Urothelium cell line (cell line): ENCODE data around the gene PKMYT1.
"Not testable (repeated sequence)": the region's sequence is repeated elsewhere in the genome, so short reads cannot be mapped to it uniquely, and the experiment has no call there.

Source experiments
- DNase-seq: peaks from one replicate; pipeline ENCODE4 v3.0.0; 2011; ENCODE audit warnings: low spot score, mixed read lengths
- FAIRE-seq: peaks from 2 replicates; lab custom pipeline; 2011; peaks lifted over from hg19 to GRCh38; lab: Jason Lieb, UNC

The PKMYT1 gene

DNA sequence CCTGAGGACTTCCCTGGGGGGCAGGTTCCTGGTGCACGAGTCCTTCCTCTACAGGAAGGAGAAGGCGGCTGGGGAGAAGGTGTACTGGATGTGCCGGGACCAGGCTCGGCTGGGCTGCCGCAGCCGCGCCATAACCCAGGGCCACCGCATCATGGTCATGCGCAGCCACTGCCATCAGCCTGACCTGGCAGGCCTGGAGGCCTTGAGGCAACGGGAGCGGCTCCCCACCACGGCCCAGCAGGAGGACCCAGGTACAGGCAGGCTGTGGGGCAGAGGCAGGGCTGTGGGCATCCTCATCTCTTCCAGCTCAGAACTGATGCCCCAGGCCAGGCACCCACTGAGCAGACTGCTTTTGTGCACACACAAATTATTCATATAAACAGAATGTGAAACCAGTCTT, 42.0 kb downstream of the PKMYT1 start:
- FAIRE-seq (no peak), DNase-seq (no peak)

DNA sequence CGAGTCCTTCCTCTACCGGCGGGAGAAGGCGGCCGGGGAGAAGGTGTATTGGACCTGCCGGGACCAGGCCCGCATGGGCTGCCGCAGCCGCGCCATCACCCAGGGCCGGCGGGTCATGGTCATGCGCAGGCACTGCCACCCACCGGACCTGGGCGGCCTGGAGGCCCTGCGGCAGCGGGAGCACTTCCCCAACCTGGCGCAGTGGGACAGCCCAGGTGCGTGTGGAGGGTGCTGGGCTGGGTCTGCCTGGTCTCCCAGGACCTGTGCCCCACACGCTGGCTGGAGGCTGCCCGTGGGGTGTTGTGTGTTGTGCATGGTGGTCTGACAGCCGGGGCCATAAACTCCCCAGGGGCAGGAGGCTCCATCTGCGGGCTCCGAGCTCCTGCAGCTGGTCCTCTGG, 43.1 kb downstream of the PKMYT1 start:
- FAIRE-seq (no peak), DNase-seq (no peak)

DNA sequence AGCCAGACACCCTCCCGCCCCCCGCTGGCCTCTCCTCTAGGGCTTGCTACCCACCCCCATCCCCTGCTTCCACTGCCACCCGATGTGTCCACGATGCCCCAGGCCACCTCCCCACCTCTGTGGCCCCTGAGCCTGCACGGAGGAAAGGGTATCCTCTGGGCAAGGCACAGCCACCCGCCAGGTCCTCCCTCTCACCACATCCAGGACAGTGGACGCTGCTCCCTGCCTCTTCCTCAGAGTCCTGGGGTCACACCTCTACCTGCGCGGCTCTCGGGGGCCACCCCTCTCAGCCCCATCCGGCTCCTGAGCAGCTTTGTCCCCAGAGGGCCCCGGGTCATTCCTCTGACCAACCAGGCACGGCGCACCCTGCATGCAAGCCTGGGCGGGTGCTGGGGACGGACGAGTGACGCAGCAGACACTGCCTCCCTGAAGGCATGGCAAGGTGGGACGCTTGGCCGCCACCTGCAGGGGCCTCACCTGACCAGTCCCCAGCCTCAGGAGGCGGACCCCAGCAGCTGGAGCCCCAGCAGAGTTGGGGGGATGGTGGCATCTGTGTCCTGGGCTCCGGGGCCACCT, 43.7 kb downstream of the PKMYT1 start:
- DNase-seq: no peak
- no peak for FAIRE-seq

DNA sequence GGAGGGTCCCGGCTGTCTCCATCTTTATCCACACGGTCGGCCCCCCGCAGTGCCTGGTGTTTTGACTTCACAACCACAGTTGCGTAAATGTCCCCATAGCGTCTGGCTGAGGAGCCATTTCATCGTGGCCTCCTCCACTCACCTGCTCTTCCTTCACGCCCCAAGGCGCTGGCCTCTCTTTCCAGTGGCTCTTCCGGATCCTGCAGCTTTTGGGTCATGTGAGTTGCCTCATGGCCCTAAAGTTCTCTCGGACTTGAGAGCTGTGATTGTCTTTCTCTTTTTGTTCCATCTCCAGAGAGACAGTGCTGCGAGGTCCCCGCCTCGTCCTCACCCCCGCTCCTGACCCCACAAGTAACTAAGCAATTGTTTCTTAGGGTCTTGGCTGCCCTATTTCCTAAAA, 45.8 kb downstream of the PKMYT1 start:
- no peak for FAIRE-seq
- no peak for DNase-seq

DNA sequence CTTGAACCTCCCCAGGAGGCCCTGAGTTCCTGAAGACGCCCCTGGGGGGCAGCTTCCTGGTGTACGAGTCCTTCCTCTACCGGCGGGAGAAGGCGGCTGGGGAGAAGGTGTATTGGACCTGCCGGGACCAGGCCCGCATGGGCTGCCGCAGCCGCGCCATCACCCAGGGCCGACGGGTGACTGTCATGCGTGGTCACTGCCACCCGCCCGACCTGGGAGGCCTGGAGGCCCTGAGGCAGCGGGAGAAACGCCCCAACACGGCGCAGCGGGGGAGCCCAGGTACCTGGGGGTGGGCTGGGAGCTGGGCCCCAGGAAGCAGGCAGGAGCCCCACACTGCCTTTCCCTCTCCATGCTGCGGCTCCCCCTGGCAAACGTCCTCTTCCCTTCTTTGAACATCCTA, 46.5 kb downstream of the PKMYT1 start:
- no peak for DNase-seq
- no peak for FAIRE-seq

DNA sequence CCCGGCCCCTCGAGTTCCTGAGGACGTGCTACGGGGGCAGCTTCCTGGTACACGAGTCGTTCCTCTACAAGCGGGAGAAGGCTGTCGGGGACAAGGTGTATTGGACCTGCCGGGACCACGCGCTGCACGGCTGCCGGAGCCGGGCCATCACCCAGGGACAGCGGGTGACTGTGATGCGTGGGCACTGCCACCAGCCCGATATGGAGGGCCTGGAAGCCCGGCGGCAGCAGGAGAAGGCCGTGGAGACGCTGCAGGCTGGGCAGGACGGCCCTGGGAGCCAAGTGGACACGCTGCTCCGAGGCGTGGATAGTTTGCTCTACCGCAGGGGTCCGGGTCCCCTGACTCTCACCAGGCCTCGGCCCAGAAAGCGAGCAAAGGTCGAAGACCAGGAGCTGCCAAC, 47.1 kb downstream of the PKMYT1 start:
- no peak for FAIRE-seq

DNA sequence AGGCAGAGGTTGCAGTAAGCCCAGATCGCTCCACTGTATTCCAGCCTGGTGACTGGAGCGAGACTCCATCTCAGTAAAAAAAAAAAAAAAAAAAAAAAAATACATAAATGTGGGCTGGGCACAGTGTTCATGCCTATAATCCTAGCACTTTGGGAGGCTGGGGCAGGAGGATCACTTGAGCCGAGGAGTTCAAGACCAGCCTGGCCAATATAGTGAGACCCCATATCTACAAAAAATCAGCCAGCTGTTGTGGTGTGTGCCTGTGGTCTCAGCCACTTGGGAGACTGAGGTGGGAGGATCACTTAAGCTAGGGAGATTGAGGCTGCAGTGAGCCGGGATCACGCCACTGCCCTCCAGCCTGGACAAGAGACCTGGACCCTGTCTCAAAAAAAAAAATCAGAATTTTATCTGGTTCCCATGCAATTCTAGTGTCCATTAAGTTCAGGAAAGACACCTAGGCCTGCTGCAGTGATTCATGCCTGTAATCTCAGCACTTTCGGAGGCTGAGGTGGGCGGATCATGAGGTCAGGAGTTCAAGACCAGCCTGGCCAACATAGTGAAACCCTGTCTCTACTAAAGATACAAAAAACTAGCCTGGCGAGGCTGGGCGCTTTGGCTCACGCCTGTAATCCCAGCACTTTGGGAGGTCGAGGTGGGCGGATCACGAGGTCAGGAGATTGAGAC, 48.9 kb downstream of the PKMYT1 start:
- DNase-seq, FAIRE-seq: not testable (repeated sequence)

More for the DNA sequence above, 47.1 kb downstream of the PKMYT1 start:
- DNase-seq: no peak

DNA sequence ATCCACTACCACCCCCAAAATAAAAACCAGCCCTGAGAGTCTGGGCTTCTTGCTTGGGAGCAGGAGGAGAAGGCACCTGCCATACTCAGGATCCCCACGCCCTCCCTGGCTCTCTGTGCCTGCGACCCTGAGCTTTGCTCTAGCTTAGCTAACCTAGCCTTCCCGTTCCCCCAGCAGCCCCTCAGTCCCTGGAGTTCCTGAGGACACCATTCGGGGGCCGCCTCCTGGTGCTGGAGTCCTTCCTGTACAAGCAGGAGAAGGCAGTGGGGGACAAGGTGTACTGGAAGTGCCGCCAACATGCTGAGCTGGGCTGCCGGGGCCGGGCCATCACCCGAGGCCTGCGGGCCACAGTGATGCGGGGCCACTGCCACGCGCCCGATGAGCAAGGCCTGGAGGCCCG, 50.0 kb downstream of the PKMYT1 start:
- DNase-seq (no peak), FAIRE-seq (no peak)

DNA sequence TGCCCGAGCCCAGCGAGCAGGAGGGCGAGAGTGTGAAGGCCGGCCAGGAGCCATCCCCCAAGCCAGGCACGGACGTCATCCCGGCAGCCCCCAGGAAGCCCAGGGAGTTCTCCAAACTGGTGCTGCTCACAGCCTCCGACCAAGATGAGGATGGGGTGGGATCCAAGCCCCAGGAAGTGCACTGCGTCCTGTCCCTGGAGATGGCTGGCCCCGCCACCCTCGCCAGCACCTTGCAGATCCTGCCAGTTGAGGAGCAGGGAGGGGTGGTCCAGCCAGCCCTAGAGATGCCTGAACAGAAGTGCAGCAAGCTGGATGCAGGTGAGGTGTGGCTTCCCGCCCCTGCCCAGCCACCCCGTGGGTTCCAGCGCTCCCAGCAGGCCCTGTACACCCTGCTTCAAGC, 50.6 kb downstream of the PKMYT1 start:
- DNase-seq: no peak
- FAIRE-seq: no peak

DNA sequence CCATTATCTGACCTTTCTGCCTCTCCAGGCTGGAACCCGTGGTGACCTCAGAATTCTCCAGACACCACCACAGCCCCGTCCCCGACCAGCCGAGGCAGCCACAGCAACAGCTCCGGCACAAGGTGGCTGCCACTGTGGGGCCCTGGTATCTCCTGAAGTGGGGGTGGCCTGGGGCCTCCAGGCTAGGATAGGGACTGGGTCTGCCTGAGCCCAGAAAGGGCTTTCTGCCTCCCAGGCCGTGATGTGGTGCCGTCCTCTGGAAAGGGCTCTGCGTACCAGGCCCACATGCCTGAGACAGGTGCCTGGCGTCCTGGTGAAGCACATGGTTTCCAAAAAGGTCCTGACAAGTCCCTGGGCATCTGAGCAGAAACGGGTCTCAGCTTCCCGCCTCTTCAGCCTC, 51.5 kb downstream of the PKMYT1 start:
- FAIRE-seq (no peak), DNase-seq (no peak)

DNA sequence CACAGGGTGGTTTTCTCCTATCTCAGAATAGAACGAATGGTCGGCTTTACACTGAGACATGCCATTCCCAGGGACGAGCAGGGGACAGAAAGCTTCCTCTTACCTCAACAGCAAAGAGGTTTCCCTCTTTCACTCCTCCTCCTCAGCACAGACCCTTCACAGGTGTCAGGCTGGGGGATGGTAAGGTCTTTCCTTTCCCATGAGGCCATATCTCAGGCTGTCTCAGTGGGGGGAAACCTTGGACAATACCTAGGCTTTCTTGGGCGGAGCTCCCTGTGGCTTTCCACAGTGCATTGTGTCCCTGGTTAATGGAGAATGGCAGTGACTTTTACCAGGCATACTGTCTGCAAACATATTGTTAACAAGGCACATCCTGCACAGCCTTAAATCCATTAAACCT, 52.1 kb downstream of the PKMYT1 start:
- not testable (repeated sequence) for DNase-seq, FAIRE-seq

DNA sequence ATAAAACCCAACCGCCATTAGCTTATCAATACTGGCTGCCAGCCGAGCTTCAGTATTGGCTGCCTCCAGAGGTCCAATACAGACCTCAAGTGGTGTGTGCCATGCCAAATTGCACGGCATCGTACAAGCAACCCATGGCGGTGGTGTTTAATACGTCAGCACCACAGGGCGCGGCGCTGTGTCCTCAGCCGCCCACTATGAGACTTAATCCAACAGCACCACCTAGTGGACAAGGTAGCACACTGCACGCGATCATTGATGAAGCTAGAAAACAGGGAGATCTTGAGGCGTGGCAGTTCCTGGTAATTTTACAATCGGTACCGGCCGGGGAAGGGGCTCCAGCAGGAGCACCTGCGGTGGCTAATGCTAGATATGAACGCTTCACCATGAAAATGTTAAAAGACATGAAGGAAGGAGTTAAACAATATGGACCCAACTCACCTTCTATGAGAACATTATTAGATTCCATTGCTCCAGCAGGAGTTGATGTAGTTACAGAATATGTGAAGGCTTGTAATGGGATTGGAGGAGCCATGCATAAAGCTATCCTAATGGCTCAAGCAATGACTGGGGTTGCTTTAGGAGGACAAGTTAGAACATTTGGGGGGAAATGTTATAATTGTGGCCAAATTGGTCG, 53.1 kb downstream of the PKMYT1 start:
- DNase-seq: peak; percentile 75

DNA sequence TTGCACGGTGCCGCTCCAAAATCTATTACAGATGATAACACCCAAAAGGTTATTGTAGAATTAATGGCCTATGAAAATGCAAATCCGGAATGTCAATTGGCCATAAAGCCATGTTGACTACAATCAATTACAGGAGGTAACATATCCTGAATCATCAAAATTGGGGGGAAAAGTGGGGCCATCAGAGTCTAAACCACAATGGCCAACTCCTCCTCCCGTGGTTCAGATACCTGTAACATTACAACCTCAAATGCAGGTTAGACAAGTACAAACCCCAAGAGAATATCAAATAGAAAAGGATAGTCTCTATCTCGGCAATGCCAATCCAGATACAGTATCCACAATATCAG, 53.6 kb downstream of the PKMYT1 start:
- FAIRE-seq (no peak), DNase-seq (no peak)

More for the DNA sequence above, 53.1 kb downstream of the PKMYT1 start:
- peak; percentile 89 for FAIRE-seq

DNA sequence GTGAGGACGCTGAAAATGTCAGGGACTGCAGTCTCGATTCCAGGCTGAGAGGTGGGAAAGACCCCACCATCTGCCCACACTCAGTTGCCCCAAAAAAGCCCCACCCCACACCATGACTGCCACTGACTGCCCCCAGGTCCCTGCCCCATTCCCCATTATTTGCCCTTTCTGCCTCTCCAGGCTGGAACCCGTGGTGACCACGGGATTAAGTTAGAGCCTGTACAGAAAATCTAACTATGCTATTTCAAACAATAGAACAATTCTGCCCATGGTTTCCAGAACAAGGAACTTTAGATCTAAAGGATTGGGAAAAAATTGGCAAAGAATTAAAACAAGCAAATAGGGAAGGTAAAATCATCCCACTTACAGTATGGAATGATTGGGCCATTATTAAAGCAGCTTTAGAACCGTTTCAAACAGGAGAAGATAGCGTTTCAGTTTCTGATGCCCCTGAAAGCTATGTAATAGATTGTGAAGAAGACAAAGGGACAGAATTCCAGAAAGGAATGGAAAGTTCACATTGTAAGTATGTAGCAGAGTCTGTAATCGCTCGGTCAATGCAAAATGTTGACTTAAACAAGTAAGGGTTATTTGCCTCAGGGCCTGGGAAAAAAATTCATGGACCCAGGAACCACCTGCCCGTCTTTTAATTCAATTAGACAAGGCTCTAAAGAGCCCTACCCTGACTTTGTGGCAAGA, 54.1 kb downstream of the PKMYT1 start:
- DNase-seq (no peak), FAIRE-seq (no peak)

DNA sequence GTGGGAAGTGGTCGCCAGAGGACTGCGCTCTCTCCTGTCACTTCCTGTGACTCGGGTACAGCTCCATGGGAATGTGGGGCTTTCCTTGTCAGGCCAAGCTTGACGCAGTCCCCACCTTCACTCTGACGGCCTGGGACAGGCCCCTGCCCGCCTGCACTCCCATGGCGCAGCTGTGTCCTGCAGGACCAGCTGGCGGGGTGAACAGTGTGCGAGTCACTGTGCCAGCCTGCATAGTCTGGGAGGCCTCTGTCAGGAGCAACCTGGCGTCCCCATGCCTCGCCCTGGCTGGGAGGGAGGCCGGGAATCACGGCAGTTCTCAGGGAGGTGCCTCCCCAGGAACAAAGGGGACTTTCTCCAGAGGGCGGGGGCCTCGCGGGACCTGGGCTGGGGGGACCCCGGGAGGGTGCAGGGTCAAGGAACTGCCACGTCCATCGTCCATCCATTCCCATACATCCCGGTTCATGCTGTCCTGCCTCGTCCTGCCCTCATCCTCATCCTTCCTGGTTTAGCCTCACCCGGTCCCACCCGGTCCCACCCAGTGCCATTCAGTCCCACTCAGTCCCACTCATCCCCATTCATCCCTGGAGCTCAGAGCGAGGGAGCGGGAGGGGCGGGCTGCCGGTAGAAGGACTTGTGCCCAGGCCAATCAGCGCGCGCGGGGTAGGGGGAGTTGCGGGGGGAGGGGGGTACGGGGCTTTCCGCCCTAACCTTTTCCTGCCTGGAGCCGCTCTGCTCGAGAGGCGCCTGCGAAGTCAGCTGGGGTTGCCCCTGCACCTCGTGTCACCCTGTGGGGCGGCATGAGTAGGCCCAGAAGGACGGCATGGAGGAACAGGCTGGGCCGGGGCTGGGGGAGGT, 55.1 kb downstream of the PKMYT1 start:
- no peak for DNase-seq
- FAIRE-seq: no peak

DNA sequence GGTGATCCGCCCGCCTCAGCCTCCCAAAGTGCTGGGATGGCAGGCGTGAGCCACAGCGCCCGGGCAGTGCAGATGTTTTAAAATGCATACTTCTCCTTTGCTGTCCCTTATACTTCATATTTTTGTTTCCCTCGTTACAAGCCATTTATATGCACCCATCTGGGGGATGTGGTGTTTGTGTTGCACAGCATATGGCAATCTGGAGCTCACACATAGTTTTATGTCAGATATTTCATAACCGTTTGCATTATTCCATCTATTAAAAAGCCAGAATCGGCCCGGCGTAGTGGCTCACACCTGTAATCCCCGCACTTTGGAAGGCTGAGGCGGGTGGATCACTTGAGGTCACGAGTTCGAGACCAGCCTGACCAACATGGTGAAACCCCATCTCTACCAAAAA, 56.8 kb downstream of the PKMYT1 start:
- DNase-seq (no peak), FAIRE-seq (no peak)
